SW 1271 (cell line): ENCODE data around the gene AGAP9.
"Not testable (repeated sequence)": the region's sequence is repeated elsewhere in the genome, so short reads cannot be mapped to it uniquely, and the experiment has no call there.

Source experiments
- DNase-seq, 2 experiments: peaks; one replicate each; lab custom pipeline; 2025; lab: John Stamatoyannopoulos, UW

The AGAP9 gene

DNA sequence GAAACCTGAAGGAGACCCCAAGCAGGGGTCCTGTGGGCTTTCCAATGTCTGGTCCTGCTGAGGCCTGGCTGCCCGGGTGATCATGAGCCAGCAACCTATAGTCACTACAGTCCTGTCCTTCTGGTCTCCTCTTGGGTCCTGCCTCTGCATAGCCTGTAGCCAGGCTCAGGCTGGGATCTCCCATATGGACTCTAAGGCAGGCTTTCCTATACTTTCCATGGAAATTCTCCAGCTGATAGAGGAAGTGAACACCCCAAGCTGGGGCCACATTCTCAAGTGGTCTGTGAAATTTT lies 66.0 kb downstream of the AGAP9 start:
- DNase-seq: no peak

DNA sequence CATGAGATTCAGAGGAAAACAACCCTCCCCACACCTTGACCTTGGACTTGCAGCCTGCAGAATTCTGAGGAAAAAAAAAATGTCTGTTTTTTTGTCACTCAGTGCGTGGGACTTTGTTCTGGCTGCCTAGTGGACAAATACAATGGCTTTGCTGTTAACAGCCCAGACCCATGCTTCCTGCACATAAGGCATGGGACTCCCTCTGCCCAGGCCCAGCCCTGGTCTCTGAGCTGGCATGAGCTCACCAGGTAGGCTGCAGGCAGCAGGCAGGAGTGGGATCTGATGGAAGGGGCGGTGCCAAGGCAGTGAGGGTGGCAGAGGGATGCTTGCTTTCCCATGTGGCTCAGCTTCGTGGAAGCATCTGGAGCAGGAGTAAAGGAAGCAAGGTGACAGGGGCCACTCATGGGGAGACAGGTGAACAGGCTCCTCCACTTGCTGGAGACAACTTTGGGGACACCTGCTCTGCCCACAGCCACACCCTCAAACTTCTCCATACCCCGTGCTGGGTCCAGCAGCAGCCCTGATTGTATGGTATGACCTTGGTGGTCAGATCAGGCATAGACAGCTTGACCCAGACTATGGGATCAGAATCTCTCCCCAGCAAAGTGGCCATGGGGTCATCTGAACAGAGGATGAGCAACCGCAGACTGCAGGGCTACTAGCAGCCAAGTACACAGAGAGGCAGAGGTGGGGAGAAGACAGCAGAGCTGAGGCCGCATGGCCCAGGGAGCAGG lies 66.5 kb downstream of the AGAP9 start:
- no peak for DNase-seq

DNA sequence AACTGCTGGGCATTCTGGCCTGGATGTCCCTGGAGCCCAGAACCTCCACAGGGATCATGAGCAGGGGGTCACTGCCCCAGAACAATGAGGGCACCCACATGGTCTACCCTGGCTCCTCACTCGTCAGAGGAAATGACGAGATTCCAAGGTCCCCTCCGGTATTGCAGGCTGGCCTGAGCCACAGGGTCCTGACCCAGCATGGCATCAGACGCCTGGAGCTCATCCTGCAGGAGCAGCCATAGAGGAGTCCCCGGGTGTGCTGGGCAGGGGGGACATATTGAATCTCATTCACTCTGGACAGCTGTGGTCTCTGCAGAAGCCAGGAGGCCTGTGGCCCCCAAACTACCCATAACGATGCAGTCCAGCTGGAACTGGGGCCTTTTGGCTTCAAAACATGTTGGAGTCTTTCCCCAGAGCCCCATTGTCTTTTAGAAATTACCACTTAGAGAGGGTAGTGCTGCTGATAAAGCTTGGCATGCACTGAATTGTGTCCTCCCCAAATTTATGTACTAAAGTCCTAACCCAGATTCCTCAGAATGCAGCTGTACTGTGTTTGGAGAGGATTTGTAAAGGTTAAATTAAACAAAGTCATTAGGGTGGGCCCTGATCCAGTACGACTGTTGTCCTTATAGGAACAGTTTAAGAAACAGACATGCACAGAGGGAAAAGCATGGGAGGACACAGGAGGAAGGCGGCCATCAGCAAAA lies 67.2 kb downstream of the AGAP9 start:
- DNase-seq: no peak

DNA sequence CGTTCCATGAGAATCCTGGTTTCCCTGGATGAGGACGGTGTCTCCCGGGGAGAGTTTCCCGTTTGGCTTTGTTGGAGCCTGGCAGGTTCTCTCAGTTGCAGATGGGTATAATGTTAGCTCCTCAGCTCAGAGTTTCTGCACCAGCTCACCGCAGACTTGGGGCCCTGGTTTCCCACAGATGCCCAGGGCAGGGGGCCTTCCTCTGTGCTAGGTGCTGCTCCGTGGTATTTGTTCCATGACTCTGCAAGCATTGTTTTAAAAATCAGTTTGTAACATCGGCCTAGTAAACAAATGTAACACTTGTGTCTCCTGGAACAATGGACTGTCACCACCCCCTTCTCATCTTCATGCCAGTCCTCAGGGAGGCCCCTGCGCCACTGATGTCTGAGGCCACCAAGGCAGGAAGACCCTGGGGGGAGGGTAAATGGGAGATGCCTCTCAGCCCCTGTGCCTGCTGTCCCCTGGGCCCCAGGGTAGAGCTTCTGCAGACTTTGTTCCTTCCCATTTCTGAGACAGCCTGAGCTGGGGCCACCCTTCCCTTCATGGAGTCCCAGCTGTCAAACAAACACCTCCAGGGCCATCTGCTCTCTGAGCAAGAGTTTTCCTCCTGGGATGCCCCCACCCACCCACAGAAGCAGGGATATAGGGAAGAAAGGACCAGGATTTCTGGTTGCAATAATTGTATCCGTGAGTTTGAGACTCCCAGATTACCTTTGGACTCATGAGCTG lies 67.9 kb downstream of the AGAP9 start:
- DNase-seq: not testable (repeated sequence)

DNA sequence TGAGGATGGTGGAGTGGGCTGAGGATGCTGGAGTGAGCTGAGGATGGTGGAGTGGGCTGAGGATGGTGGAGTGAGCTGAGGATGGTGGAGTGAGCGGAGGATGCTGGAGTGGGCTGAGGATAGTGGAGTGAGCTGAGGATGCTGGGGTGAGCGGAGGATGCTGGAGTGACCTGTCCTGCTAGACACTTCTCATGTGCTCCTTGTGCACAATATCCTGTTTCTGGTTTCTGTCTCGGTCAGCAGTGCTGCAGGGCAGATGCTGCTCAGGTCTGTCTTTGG lies 68.7 kb downstream of the AGAP9 start:
- no peak for DNase-seq

DNA sequence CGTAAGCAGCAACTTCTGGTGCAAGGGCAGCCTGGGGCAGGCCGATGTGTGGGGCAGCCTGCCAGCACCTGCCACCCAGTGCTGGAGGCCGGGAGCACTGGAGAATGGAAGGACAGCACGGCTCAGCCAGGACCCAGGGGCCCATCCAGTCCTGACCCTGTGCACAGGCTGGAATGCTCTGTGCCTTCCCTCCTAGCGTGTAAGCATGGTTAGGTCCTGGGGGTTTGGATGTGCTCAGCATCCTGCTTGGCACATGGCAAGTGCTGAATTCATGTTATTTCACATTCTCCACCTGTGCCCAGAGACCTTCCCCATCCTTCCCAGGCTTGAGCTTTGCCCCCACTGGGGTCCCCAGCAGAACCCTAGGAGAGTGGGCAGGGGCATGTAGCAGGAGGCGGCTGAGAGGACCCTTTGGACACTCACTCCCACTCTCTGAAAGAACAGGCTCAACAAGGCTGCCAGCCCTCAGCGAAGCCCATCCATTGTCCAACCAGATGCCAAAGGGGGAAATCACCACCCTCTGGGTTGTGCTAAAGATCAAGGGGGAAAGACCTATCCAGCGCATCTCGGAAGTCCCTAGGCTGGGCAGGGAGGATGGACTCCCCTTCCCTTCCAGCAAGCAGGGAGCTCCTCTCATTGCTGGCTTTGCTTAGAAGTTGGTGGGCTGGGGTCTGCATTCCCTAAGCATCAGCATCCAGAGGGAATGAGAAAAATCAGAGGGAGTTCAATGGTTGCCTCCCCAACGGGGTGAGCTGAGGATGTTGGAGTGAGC lies 69.2 kb downstream of the AGAP9 start:
- DNase-seq: no peak

DNA sequence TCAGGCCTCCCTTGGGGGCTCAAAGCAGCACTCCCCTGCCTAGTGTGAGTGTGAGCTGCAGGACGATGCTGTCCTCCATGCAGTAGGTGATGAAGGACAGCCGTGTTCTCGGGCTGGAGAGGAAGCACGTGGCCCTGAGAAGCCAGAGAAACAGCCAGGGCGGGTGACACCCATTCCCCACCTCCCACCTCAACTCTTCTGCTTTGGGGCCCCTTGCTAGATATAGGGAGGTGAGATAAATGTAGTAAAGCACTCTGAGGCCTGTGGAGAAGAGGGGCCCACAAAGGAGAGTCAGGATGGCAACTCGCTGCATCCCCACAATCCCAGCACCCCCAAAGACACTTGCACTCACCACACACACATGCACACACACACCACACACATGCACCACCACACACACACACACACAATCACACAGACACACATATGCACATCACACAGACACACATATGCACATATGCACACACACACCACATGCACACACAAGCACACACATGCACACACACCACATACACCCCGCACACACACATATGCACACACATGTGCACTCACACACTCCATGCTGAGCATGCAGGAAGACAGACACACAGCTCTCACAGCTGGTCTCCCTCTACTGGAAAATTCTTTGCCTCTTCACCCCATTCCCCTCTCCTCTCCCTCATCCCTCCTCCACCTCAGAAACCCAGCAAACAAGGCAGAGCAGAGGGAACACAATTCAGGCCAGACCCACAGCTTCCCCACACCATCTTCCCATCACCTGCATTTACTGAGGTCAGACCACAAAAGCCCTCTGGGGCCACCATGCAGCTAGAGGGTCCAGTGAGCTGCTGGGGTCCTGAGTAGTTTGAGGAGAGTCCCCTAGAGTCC lies 70.1 kb downstream of the AGAP9 start:
- DNase-seq: no peak

DNA sequence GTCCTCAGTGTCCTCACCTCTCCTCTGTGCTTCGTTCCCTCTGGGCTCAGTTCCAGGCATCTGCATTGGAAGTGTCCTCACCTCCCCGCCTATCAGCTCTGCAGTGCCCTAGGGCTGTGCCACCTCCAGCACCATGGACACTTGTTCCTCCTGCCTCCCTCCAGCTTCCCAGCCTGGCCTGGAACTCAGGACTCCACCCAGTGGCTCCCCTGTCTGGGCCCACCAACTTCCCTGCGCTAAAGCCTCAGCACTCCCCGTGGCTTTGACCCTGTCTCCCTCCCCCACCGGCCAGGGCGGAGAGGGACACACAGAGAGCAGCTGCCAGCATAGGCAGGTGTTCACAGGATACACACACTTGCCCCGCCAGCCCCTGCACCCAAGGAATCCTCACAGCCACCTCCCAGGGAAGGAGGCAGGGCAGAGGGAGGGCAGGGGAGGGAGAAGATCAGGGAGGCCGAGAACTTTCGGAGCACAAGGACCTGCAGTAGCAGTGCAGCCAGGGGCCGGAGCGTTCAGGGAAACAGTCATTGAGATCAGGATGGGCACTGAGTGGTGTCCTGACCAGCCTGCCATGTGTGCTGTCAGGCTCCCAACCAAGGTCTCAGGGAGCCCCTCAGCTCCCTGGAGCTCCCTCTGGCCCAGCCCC lies 70.8 kb downstream of the AGAP9 start:
- DNase-seq: no peak

DNA sequence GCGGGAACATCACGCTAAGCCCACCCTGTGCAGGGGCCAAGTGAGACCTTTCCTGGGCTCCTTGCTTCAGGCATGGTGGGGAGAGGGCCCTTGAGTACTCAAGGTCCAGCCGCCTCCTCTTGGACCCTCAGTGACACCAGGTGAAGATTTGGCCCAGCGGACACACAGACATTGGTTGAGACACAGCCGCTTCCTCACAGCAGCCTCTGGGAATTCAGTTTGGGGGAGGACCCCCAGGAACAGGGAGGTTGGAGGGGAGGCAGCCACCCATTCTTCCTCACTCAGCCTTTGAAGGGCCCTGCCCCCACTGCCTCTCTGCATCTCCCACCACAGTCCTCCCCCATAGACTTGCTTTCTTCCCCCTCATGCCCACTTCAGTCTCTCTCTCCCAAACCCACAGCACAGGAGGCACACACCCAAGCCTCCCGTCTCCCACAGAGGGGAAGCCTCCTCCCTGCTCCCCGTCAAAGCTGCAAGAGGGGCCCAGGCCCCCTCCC lies 71.4 kb downstream of the AGAP9 start:
- no peak for DNase-seq
